IMR-90 (cell line): Measurements from ENCODE around the gene PFKL. TPM values are rescaled to one million over a fixed set of nuclear protein-coding genes. Genes with fewer than 3 reads are reported as not detected.

Experiments used
- ATAC-seq: fragments of 200-7000 bp; cut with Tn5 transposase; 2 replicates; pipeline ENCODE4 v1.9.1; 2020; ENCODE audit warnings: low read depth, mild to moderate bottlenecking, moderate library complexity
- BruUV-seq: library from RNA; stranded (reverse); fragments of 400-500 nt; replicated peaks from 2 replicates; lab custom pipeline; 2021; lab: Mats Ljungman, UMichigan
- CTCF ChIA-PET: fragments of 300-600 bp; formaldehyde crosslinking; extraction: SDS; loops from one replicate; lab custom pipeline; 2021; ENCODE audit warnings: antibody characterized with exemption; lab: Yijun Ruan, JAX
- POLR2A ChIA-PET: fragments of 300-600 bp; sonication (Branson Sonifier 250); formaldehyde crosslinking; loops from one replicate; lab custom pipeline; 2022; ENCODE audit warnings: antibody characterized with exemption; ENCODE audit not compliant: unreplicated experiment; lab: Charles Lee
- DNase-seq: peaks from one replicate; pipeline ENCODE4 v3.0.0; 2013
- H2AFZ ChIP-seq: replicated peaks from 2 replicates; pipeline ENCODE3; 2013; ENCODE audit warnings: low read length, mild to moderate bottlenecking; ENCODE audit not compliant: poor library complexity
- H2AK5ac ChIP-seq: 2 replicates; pipeline ENCODE4 v1.6.1; 2013; ENCODE audit warnings: low read depth, low read length, inconsistent platforms
- H2AK9ac ChIP-seq: replicated peaks from 2 replicates; pipeline ENCODE3; 2013; ENCODE audit warnings: mild to moderate bottlenecking, low read depth, low read length, moderate library complexity; ENCODE audit not compliant: poor library complexity
- H2BK120ac ChIP-seq: 2 replicates; pipeline ENCODE4 v1.6.1; 2013; ENCODE audit warnings: low read depth, low read length, inconsistent platforms
- H2BK15ac ChIP-seq: 3 replicates; pipeline ENCODE4 v1.6.1; 2013; ENCODE audit warnings: low read depth, low read length, inconsistent platforms
- H2BK20ac ChIP-seq: 2 replicates; pipeline ENCODE4 v1.6.1; 2013; ENCODE audit warnings: low read depth, mild to moderate bottlenecking, inconsistent platforms, low read length, moderate library complexity
- H2BK5ac ChIP-seq: 2 replicates; pipeline ENCODE4 v1.6.1; 2013; ENCODE audit warnings: mild to moderate bottlenecking, low read depth, low read length, inconsistent platforms; ENCODE audit not compliant: poor library complexity, severe bottlenecking
- H3K14ac ChIP-seq: replicated peaks from 2 replicates; pipeline ENCODE4 v1.6.1; 2013; ENCODE audit warnings: low read depth, low read length, inconsistent platforms
- H3K18ac ChIP-seq: 2 replicates; pipeline ENCODE4 v1.6.1; 2013; ENCODE audit warnings: low read depth, low read length, control low read depth
- H3K23ac ChIP-seq: 2 replicates; pipeline ENCODE4 v1.6.1; 2013; ENCODE audit warnings: low read depth, low read length, inconsistent platforms
- H3K27ac ChIP-seq: 2 replicates; pipeline ENCODE4 v1.5.1; 2013; ENCODE audit warnings: mild to moderate bottlenecking, control low read depth, low read length; ENCODE audit not compliant: insufficient read depth
- H3K27me3 ChIP-seq: 2 replicates; pipeline ENCODE4 v1.6.1; 2013; ENCODE audit warnings: low read length; ENCODE audit not compliant: control insufficient read depth, insufficient read depth
- H3K36me3 ChIP-seq: 2 replicates; pipeline ENCODE4 v1.6.1; 2013; ENCODE audit warnings: low read length, mixed read lengths; ENCODE audit not compliant: control insufficient read depth, insufficient read depth
- H3K4ac ChIP-seq: 2 replicates; pipeline ENCODE4 v1.6.1; 2013; ENCODE audit warnings: low read depth, low read length, inconsistent platforms
- H3K4me1 ChIP-seq: 2 replicates; pipeline ENCODE4 v1.6.1; 2013; ENCODE audit warnings: low read length, mixed read lengths; ENCODE audit not compliant: control insufficient read depth, insufficient read depth
- H3K4me2 ChIP-seq: 2 replicates; pipeline ENCODE4 v1.6.1; 2013; ENCODE audit warnings: low read depth, mild to moderate bottlenecking, control low read depth, low read length, moderate library complexity
- H3K4me3 ChIP-seq: 2 replicates; pipeline ENCODE4 v1.5.1; 2013; ENCODE audit warnings: low read depth, mild to moderate bottlenecking, control low read depth, low read length, moderate library complexity; ENCODE audit not compliant: insufficient read depth
- H3K56ac ChIP-seq: 2 replicates; pipeline ENCODE4 v1.6.1; 2013; ENCODE audit warnings: low read length, inconsistent platforms; ENCODE audit not compliant: insufficient read depth; ENCODE audit errors: extremely low read depth
- H3K79me1 ChIP-seq, 2 experiments: 2 replicates each; pipeline ENCODE4 v1.6.1; 2013; ENCODE audit warnings: low read length in 2 of 2, inconsistent platforms in 1 of 2, low read depth in 1 of 2
- H3K9ac ChIP-seq: 2 replicates; pipeline ENCODE4 v1.6.1; 2013; ENCODE audit warnings: low read depth, low read length, control low read depth
- H3K9me1 ChIP-seq: 2 replicates; pipeline ENCODE4 v1.6.1; 2013; ENCODE audit warnings: low read length, inconsistent platforms; ENCODE audit not compliant: insufficient read depth
- H3K9me3 ChIP-seq: 2 replicates; pipeline ENCODE4 v1.6.1; 2013; ENCODE audit warnings: low read length; ENCODE audit not compliant: control insufficient read depth, insufficient read depth
- H4K20me1 ChIP-seq: 2 replicates; pipeline ENCODE4 v1.6.1; 2013; ENCODE audit warnings: low read length, inconsistent platforms; ENCODE audit not compliant: insufficient read depth
- H4K5ac ChIP-seq: 2 replicates; pipeline ENCODE4 v1.6.1; 2013; ENCODE audit warnings: mild to moderate bottlenecking, low read depth, low read length, control low read depth
- H4K8ac ChIP-seq, 2 experiments: 2 replicates each; pipeline ENCODE4 v1.6.1; 2013; ENCODE audit warnings: low read depth in 2 of 2, low read length in 2 of 2, control low read depth in 1 of 2, inconsistent platforms in 1 of 2
- H4K91ac ChIP-seq: 2 replicates; pipeline ENCODE4 v1.6.1; 2013; ENCODE audit warnings: low read depth, low read length, inconsistent platforms; ENCODE audit not compliant: insufficient read depth
- CEBPB ChIP-seq: IDR thresholded peaks from 2 replicates; pipeline ENCODE4 v1.6.1; 2012; ENCODE audit warnings: low read depth, low read length, improper control_type of control experiment
- MAZ ChIP-seq: IDR thresholded peaks from 2 replicates; pipeline ENCODE4 v1.6.1; 2012; ENCODE audit warnings: low read depth, mild to moderate bottlenecking, low read length, improper control_type of control experiment, moderate library complexity, borderline replicate concordance
- MXI1 ChIP-seq: IDR thresholded peaks from 2 replicates; pipeline ENCODE4 v1.6.1; 2012; ENCODE audit warnings: low read depth, mild to moderate bottlenecking, low read length, moderate library complexity, borderline replicate concordance
- NFE2L2 ChIP-seq: fragments of 150-350 bp; IDR thresholded peaks from 2 replicates; pipeline ENCODE4 v1.6.1; 2016; ENCODE audit warnings: low read depth, mild to moderate bottlenecking, low read length
- POLR2A ChIP-seq: IDR thresholded peaks from 2 replicates; pipeline ENCODE4 v1.6.1; 2012; ENCODE audit warnings: mild to moderate bottlenecking, low read depth, low read length
- WGBS, 2 experiments: methylation state at CpG; one replicate each; pipeline versions ENCODE4 v1.1.5 to v1.1.7; 2013; ENCODE audit warnings: missing lambda C conversion rate in 2 of 2; ENCODE audit not compliant: insufficient read length in 1 of 2; ENCODE audit errors: extremely low coverage in 2 of 2; 5-methylcytosine and 5-hydroxymethylcytosine counted together
- dilution Hi-C: fragments of 300-500 bp; cut with HindIII; formaldehyde crosslinking; loops from one replicate; pipeline ENCODE4 v1.14.3; 2018; ENCODE audit warnings: low sequenced_read_pairs; ENCODE audit not compliant: unreplicated experiment
- in situ Hi-C: fragments of 300-500 bp; cut with MboI; formaldehyde crosslinking; loops from 3 replicates; pipeline ENCODE4 v1.14.3; 2019; ENCODE audit warnings: low sequenced_read_pairs, inconsistent platforms, mixed read lengths
- intact Hi-C: fragments of 100-400 bp; cut with micrococcal nuclease; formaldehyde crosslinking; loops from 2 replicates; pipeline ENCODE4 v1.10.0; 2022
- polyA plus RNA-seq, 3 experiments: library from polyadenylated mRNA; depleted of rRNA; stranded (reverse); fragments of >200 nt; gene quantifications; 2 replicates each; pipeline ENCODE4 v1.2.3, GENCODE V29; 2012; ENCODE audit warnings: low replicate concordance in 1 of 3
- total RNA-seq: library from RNA; depleted of rRNA; stranded (reverse); fragments of >200 nt; gene quantifications from 2 replicates; pipeline ENCODE4 v1.2.3, GENCODE V29; 2012

Gene PFKL
- total and polyA plus RNA-seq, 2 of the 4 experiments (the other 2 are of a cell fraction) = 103 to 126 TPM

GRCh38 chr21:44300262-44300959, 558 bp downstream of the PFKL start:
- intact Hi-C loops (no loop called here), dilution Hi-C loops (no loop called here), in situ Hi-C loops (no loop called here)
- no TSS peak for BruUV-seq
- Histone ChIP-seq H2AK9ac (peak overlapping the region; percentile 97), H2AFZ (peak overlapping the region; percentile 91), H3K4me3 (peak overlapping the region; percentile 82), H4K20me1 (peaks cover 48% of the 10 kb centered on the region), H4K5ac (no peak overlapping the region), H3K56ac (no peak overlapping the region), H2BK20ac (no peak overlapping the region), H3K9me1 (no peaks in the 10 kb centered on the region), H3K14ac (peak overlapping the region; percentile 38), H2BK5ac (peak overlapping the region; percentile 80), H3K23ac (peak overlapping the region; percentile 11; the same call in 1 of the 2 replicates), H3K27me3 (no peaks in the 10 kb centered on the region; the same call in 1 of the 2 replicates), H2BK120ac (no peak overlapping the region), H2BK15ac (no peak overlapping the region), H3K18ac (no peak overlapping the region; the same call in 1 of the 2 replicates), H3K79me1 (peaks cover 16 to 36% of the 10 kb centered on the region in 2 experiments), H3K4ac (peak overlapping the region; percentile 74), H3K9me3 (no peaks in the 10 kb centered on the region), H3K4me2 (peak overlapping the region; percentile 87), H4K8ac (peak overlapping the region; percentile 28 to 39; a peak in 2 of 4 replicates), H3K36me3 (peaks cover 3% of the 10 kb centered on the region; the same call in 1 of the 2 replicates), H3K4me1 (peaks cover 20% of the 10 kb centered on the region), H4K91ac (peak overlapping the region; percentile 61; the same call in 1 of the 2 replicates), H2AK5ac (peak overlapping the region; percentile 93), H3K27ac (peak overlapping the region; percentile 57), H3K9ac (peak overlapping the region; percentile 72)
- CTCF ChIA-PET = no interaction called here
- POLR2A ChIA-PET = no interaction called here
- TF ChIP-seq POLR2A (peak; percentile 65), NFE2L2 (no peak), MAZ (no peak; the same call in 1 of the 2 replicates), CEBPB (no peak), MXI1 (peak; percentile 76)
- ATAC-seq = peak; percentile 72
- WGBS, 2 experiments = 0% methylated on average over 4 of the region's 67 CpGs; no CpG with 5 or more reads in 1 of the 2 experiments
- peak; percentile 19 for DNase-seq
